GM23338 (cell line): Measurements from ENCODE around the gene SEC23IP. TPM values are rescaled to one million over a fixed set of nuclear protein-coding genes. Genes with fewer than 3 reads are reported as not detected.

Experiments
- ATAC-seq: fragments of 200-7000 bp; cut with Tn5 transposase; 3 replicates; pipeline ENCODE4 v1.9.1; 2020
- DNase-seq: peaks from one replicate; pipeline ENCODE4 v3.0.0-alpha.2; 2015; ENCODE audit warnings: low spot score
- H2AFZ ChIP-seq: fragments of 200-600 bp; sonication (generic); 2 replicates; pipeline ENCODE4 v1.8.0; 2016; ENCODE audit warnings: antibody characterized with exemption, mild to moderate bottlenecking, moderate library complexity
- H3F3A ChIP-seq: fragments of 200-600 bp; sonication (generic); replicated peaks from 2 replicates; pipeline ENCODE4 v1.8.0; 2017; ENCODE audit warnings: antibody characterized with exemption, mixed run types, low read depth
- H3K27ac ChIP-seq: fragments of 200-600 bp; sonication (generic); 2 replicates; pipeline ENCODE4 v1.6.1; 2016; ENCODE audit warnings: low read depth
- H3K27me3 ChIP-seq: fragments of 200-600 bp; sonication (generic); 2 replicates; pipeline ENCODE4 v1.8.0; 2016; ENCODE audit warnings: mild to moderate bottlenecking, mixed run types, moderate library complexity; ENCODE audit not compliant: insufficient read depth
- H3K36me3 ChIP-seq: fragments of 200-600 bp; sonication (generic); 2 replicates; pipeline ENCODE4 v1.8.0; 2016; ENCODE audit warnings: mild to moderate bottlenecking; ENCODE audit not compliant: insufficient read depth
- H3K4me1 ChIP-seq: fragments of 200-600 bp; sonication (generic); 2 replicates; pipeline ENCODE4 v1.8.0; 2016; ENCODE audit warnings: mild to moderate bottlenecking, moderate library complexity; ENCODE audit not compliant: insufficient read depth
- H3K4me2 ChIP-seq: fragments of 200-600 bp; sonication (generic); 2 replicates; pipeline ENCODE4 v1.7.1; 2017; ENCODE audit warnings: mixed run types
- H3K4me3 ChIP-seq: fragments of 200-600 bp; sonication (generic); 2 replicates; pipeline ENCODE4 v1.6.1; 2016; ENCODE audit warnings: mixed run types
- H3K79me2 ChIP-seq: fragments of 200-600 bp; sonication (generic); replicated peaks from 2 replicates; pipeline ENCODE4 v1.8.0; 2017; ENCODE audit warnings: mild to moderate bottlenecking; ENCODE audit not compliant: insufficient read depth
- H3K9me2 ChIP-seq: fragments of 200-600 bp; sonication (generic); 2 replicates; pipeline ENCODE4 v1.8.0; 2017; ENCODE audit not compliant: insufficient read depth
- H4K20me1 ChIP-seq: fragments of 200-600 bp; sonication (generic); replicated peaks from 2 replicates; pipeline ENCODE4 v1.8.0; 2017; ENCODE audit warnings: mild to moderate bottlenecking; ENCODE audit not compliant: insufficient read depth
- H3K27ac Mint-ChIP-seq: 2 replicates; pipeline ENCODE4 v1.8.0; 2020; ENCODE audit warnings: inconsistent platforms, mild to moderate bottlenecking, moderate library complexity, mixed read lengths
- H3K27me3 Mint-ChIP-seq: 3 replicates; pipeline ENCODE4 v1.8.0; 2022; ENCODE audit warnings: low read depth, mild to moderate bottlenecking, moderate library complexity, mixed read lengths, inconsistent platforms; ENCODE audit not compliant: insufficient read depth, poor library complexity
- H3K36me3 Mint-ChIP-seq: 3 replicates; pipeline ENCODE4 v1.8.0; 2021; ENCODE audit warnings: low read depth, mild to moderate bottlenecking, inconsistent platforms, moderate library complexity, mixed read lengths
- H3K4me1 Mint-ChIP-seq: 3 replicates; pipeline ENCODE4 v1.8.0; 2020; ENCODE audit warnings: mild to moderate bottlenecking, inconsistent platforms, mixed read lengths
- H3K4me3 Mint-ChIP-seq: 3 replicates; pipeline ENCODE4 v1.8.0; 2021; ENCODE audit warnings: moderate library complexity, mild to moderate bottlenecking, inconsistent platforms, mixed read lengths
- H3K9me3 Mint-ChIP-seq: 3 replicates; pipeline ENCODE4 v1.8.0; 2020; ENCODE audit warnings: moderate library complexity, mild to moderate bottlenecking, inconsistent platforms, mixed read lengths
- CREB1 ChIP-seq: fragments of 250-450 bp; sonication (Bioruptor Pico); IDR thresholded peaks from 2 replicates; pipeline ENCODE4 v1.5.0; 2020; ENCODE audit warnings: low read depth, mild to moderate bottlenecking, moderate library complexity
- CTCF ChIP-seq, 2 experiments: fragments of 200-600 bp in 1 of 2; sonication (generic) in 1 of 2; conservative IDR thresholded peaks; 2 replicates each; pipeline versions ENCODE4 v1.5.1 to v1.6.1; 2016 to 2017; ENCODE audit warnings: antibody characterized with exemption in 2 of 2, low read depth in 2 of 2, mild to moderate bottlenecking in 2 of 2, moderate library complexity in 1 of 2
- EZH2 ChIP-seq: fragments of 200-600 bp; sonication (generic); IDR thresholded peaks from one replicate; pipeline ENCODE4 v1.8.0; 2017; ENCODE audit warnings: antibody characterized with exemption, mild to moderate bottlenecking, low read depth; ENCODE audit not compliant: unreplicated experiment
- EZH2phosphoT487 ChIP-seq: fragments of 200-600 bp; sonication (generic); IDR thresholded peaks from one replicate; pipeline ENCODE4 v1.8.1; 2018; ENCODE audit warnings: antibody characterized with exemption; ENCODE audit not compliant: unreplicated experiment
- JUNB ChIP-seq: IDR thresholded peaks from one replicate; pipeline ENCODE4 v1.6.1; 2016; ENCODE audit warnings: antibody characterized with exemption; ENCODE audit not compliant: unreplicated experiment
- NANOG ChIP-seq: IDR thresholded peaks from 2 replicates; pipeline ENCODE4 v1.6.1; 2016; ENCODE audit warnings: antibody characterized with exemption, borderline replicate concordance
- STAT1 ChIP-seq: IDR thresholded peaks from one replicate; pipeline ENCODE4 v1.6.1; 2016; ENCODE audit warnings: antibody characterized with exemption; ENCODE audit not compliant: unreplicated experiment
- ZNF462 ChIP-seq: fragments of 250-450 bp; sonication (Bioruptor Pico); IDR thresholded peaks from 2 replicates; pipeline ENCODE4 v1.5.0; 2020; ENCODE audit warnings: mild to moderate bottlenecking, moderate library complexity
- polyA plus RNA-seq: library from polyadenylated mRNA; unstranded; fragments of >200 nt; fragmentation: Nextera tagmentation; extraction: Ambion mirVana; gene quantifications from 2 replicates; pipeline ENCODE4 v1.2.1, GENCODE V29; 2016
- total RNA-seq: library from RNA; depleted of rRNA; stranded (reverse); fragments of >200 nt; shearing (Covaris generic); gene quantifications from 2 replicates; pipeline ENCODE4 v1.2.3, GENCODE V29; 2014
- TF ChIP-seq, protein P1 (sequence below): IDR thresholded peaks from 2 replicates; pipeline ENCODE4 v1.6.1; 2016; ENCODE audit warnings: antibody characterized with exemption

The SEC23IP gene
- total and polyA plus RNA-seq, 2 experiments from 2014 or later: 35.2 to 35.6 TPM

GRCh38 chr10:119893074-119893473 lies 544 bp downstream of the SEC23IP start (continued):
- TF ChIP-seq CTCF (conservative IDR thresholded peaks at IDR 0.05; ENCODE audit: low read depth in 2 of 2) (no peak), NANOG (no peak), STAT1 (no peak)
- TF ChIP-seq, protein P1, sequence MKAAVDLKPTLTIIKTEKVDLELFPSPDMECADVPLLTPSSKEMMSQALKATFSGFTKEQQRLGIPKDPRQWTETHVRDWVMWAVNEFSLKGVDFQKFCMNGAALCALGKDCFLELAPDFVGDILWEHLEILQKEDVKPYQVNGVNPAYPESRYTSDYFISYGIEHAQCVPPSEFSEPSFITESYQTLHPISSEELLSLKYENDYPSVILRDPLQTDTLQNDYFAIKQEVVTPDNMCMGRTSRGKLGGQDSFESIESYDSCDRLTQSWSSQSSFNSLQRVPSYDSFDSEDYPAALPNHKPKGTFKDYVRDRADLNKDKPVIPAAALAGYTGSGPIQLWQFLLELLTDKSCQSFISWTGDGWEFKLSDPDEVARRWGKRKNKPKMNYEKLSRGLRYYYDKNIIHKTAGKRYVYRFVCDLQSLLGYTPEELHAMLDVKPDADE: no peak

- no peak for ATAC-seq
- peaks cover 41% of the 10 kb centered on the region for H4K20me1 ChIP-seq
- 0 out of 2 replicates have a peak overlapping the region, but pooled peaks have one; percentile 37 for H3K27ac Mint-ChIP-seq
- no peak for TF ChIP-seq JUNB
- TF ChIP-seq EZH2: no peak
- TF ChIP-seq NANOG: no peak
- TF ChIP-seq ZNF462 (CRISPR knock-in tag): no peak
- no peak for TF ChIP-seq EZH2phosphoT487
- TF ChIP-seq CREB1 (CRISPR knock-in tag): no peak
- no peak for TF ChIP-seq CTCF (conservative IDR thresholded peaks at IDR 0.05; ENCODE audit: low read depth in 2 of 2)
Observed at GRCh38 chr10:119893845-119894427, 1.4 kb downstream of the SEC23IP start.

More at GRCh38 chr10:119893845-119894427, 1.4 kb downstream of the SEC23IP start:
- Histone ChIP-seq H3K27ac (no peak overlapping the region), H3K4me1 (peaks cover 8% of the 10 kb centered on the region; the same call in 1 of the 2 replicates), H3K4me2 (peak overlapping the region; percentile 99), H2AFZ (no peak overlapping the region), H3K9me2 (no peaks in the 10 kb centered on the region), H3K36me3 (0 out of 2 replicates have a peak, but pooled peaks cover 7% of the 10 kb centered on the region), H3K79me2 (peaks cover 63% of the 10 kb centered on the region), H3K4me3 (peak overlapping the region; percentile 99), H3F3A (no peaks in the 10 kb centered on the region), H3K27me3 (no peaks in the 10 kb centered on the region)
- H3K9me3 Mint-ChIP-seq: peaks cover 6% of the 10 kb centered on the region; the same call in 2 of the 3 replicates
- peaks cover 31% of the 10 kb centered on the region for H3K36me3 Mint-ChIP-seq
- H3K27me3 Mint-ChIP-seq: peaks cover 2% of the 10 kb centered on the region
- peak overlapping the region; percentile 93 for H3K4me3 Mint-ChIP-seq
- DNase-seq: no peak
- peaks cover 17% of the 10 kb centered on the region for H3K4me1 Mint-ChIP-seq
